GM21576 (cell line): ENCODE measurements around the gene PPP1R13B.
"Not testable (repeated sequence)": the region's sequence is repeated elsewhere in the genome, so short reads cannot be mapped to it uniquely, and the experiment has no call there.

Experiments used
- ATAC-seq: cut with Tn5 transposase; IDR thresholded peaks from one replicate; pipeline ENCODE4 v1.9.1; 2021; ENCODE audit warnings: mild to moderate bottlenecking, moderate library complexity; ENCODE audit not compliant: unreplicated experiment

Gene PPP1R13B

GRCh38 chr14:103847451-103848174, at the start of gene PPP1R13B:
PPP1R13B (minus strand) TSS chr14:103847575; CDS start chr14:103847307, 268 bp downstream.
- peak; percentile 85 for ATAC-seq

- ATAC-seq = no peak
Observed at GRCh38 chr14:103896578-103896977, 49.2 kb upstream of the PPP1R13B start.

GRCh38 chr14:103894723-103895059, 47.3 kb upstream of the PPP1R13B start:
- no peak for ATAC-seq

GRCh38 chr14:103894034-103894722, 46.8 kb upstream of the PPP1R13B start:
- no peak for ATAC-seq

GRCh38 chr14:103892247-103892646, 44.9 kb upstream of the PPP1R13B start:
- no peak for ATAC-seq

- no peak for ATAC-seq
Observed at GRCh38 chr14:103891667-103892215, 44.4 kb upstream of the PPP1R13B start.

- ATAC-seq = no peak
Observed at GRCh38 chr14:103890821-103891666, 43.7 kb upstream of the PPP1R13B start.

GRCh38 chr14:103890052-103890371, 42.6 kb upstream of the PPP1R13B start:
- no peak for ATAC-seq

- no peak for ATAC-seq
Observed at GRCh38 chr14:103889313-103890051, 42.1 kb upstream of the PPP1R13B start.

- ATAC-seq = not testable (repeated sequence)
Observed at GRCh38 chr14:103889002-103889312, 41.6 kb upstream of the PPP1R13B start.

- no peak for ATAC-seq
Observed at GRCh38 chr14:103887557-103888115, 40.3 kb upstream of the PPP1R13B start.

- ATAC-seq = no peak
Observed at GRCh38 chr14:103887170-103887501, 39.8 kb upstream of the PPP1R13B start.

GRCh38 chr14:103886304-103887169, 39.2 kb upstream of the PPP1R13B start:
- no peak for ATAC-seq

- no peak for ATAC-seq
Observed at GRCh38 chr14:103885509-103885932, 38.1 kb upstream of the PPP1R13B start.

GRCh38 chr14:103884854-103885253, 37.5 kb upstream of the PPP1R13B start:
- ATAC-seq = no peak

GRCh38 chr14:103883263-103883523, 35.8 kb upstream of the PPP1R13B start:
- no peak for ATAC-seq

GRCh38 chr14:103882503-103883262, 35.3 kb upstream of the PPP1R13B start:
- ATAC-seq = no peak

- no peak for ATAC-seq
Observed at GRCh38 chr14:103881268-103882201, 34.2 kb upstream of the PPP1R13B start.
